Dermis blood vessel endothelial cell (primary cell): ENCODE results near the gene ZFHX3. TPM values are rescaled to one million over a fixed set of nuclear protein-coding genes. Genes with fewer than 3 reads are reported as not detected.

Experiments
- DNase-seq: peaks from one replicate; pipeline ENCODE4 v3.0.0; 2010
- total RNA-seq: library from RNA; depleted of rRNA; stranded (reverse); fragments of >200 nt; gene quantifications from 2 replicates; pipeline ENCODE4 v1.2.3, GENCODE V29; 2014

Gene ZFHX3
- total RNA-seq, 1 donor from 2014 or later, result 5.6 TPM

DNA sequence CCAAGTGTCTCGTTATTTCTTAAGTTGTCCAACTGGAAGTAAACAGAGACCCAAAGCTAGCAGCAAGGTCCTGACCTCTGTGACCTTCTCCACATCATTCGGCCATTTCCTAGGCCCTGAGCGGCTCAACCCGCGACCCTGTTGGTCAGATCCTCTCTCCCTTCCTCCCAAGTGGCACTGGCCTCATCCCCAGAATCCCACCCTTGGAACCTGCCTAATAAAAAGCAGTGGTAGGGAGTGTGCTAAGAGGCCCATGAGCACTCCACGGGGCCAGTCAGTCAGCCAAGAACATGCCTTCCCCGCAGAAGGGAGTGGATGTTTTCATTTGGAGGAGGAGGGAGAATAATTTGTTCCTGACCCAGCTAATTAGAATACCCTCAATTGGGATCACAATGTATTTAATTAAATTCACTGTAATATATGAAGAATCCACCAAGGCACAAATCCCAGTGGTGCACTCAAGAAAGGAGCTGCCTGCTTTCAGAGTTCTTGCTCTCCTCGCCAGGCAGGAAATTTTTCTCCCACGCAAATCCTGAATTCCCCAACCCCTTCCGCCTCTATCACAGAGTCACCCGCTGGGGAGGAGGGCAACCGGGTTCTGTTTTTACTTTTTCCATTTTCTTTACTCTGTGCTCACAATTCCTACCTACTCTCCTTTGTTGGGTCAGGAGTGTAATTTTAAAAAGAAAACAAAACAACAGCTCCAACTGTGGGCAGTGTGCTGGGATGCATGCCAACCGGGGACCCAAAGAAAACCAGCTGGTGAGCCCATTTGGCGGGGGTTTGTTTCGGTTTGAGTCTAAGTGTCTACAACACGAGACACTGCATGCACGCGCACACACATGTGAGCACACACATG, 153.4 kb downstream of the ZFHX3 start:
- peak; percentile 73 for DNase-seq

DNA sequence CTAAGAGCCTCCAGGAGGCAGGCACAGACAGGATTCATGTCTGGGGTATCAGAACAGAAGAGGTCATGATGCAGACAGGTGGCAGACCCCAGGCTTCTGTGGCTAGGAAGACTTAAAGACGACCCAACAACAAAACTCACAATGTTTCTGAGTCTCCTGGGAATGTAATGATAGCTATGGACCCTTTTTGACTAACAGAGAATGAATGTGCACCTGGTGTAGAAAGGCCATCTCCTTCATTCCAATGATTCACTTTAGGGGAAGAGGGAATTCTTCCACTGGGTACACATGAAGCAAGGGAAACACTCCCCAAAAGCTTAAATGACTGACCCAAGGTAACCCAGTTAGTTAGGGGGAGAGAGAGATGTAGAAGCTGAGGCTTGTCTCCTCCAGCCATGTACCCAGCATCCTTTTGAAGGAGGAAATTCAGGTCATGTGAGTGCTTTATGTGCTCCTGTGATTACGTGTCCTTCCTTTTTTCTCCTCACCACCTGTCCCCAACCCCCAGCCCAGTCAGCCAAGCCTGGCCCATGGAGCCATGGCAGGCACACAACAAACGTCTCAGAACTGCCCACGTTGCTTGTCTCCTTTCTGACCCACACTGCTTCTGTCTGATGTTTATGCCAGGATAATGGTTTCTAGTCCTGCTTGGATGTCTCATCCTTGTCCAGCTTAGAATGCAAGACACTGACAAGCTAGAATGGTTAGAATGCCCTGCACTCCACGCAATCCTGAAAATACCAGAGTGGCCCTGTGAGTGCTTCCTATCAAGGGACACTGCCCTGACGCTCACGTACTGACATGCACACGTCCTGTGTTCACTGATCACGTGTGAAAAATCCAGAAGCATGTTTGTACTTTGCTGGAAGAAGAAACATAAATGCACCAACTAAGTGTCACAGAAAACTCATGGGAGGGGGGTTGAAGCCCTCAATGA, 156.4 kb downstream of the ZFHX3 start:
- DNase-seq, result no peak

DNA sequence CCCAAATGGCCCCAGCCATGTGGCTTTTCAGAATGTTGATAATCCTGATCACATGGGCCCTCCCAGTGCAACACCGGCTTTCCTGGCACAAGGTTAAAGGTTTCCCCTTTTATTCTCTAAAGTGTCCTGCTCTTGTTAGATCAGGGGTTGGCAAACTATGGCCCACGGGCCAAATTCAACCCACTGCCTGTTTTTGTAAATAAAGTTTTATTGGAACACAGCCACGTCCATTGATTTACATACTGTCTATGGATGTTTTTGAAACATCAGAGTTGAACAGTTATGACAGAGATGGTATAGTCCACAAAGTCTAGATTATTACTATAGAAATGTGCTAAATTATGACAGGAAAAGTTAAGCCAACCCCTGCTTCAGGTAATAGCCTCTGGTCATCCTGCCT, 157.3 kb downstream of the ZFHX3 start:
- DNase-seq, result no peak

DNA sequence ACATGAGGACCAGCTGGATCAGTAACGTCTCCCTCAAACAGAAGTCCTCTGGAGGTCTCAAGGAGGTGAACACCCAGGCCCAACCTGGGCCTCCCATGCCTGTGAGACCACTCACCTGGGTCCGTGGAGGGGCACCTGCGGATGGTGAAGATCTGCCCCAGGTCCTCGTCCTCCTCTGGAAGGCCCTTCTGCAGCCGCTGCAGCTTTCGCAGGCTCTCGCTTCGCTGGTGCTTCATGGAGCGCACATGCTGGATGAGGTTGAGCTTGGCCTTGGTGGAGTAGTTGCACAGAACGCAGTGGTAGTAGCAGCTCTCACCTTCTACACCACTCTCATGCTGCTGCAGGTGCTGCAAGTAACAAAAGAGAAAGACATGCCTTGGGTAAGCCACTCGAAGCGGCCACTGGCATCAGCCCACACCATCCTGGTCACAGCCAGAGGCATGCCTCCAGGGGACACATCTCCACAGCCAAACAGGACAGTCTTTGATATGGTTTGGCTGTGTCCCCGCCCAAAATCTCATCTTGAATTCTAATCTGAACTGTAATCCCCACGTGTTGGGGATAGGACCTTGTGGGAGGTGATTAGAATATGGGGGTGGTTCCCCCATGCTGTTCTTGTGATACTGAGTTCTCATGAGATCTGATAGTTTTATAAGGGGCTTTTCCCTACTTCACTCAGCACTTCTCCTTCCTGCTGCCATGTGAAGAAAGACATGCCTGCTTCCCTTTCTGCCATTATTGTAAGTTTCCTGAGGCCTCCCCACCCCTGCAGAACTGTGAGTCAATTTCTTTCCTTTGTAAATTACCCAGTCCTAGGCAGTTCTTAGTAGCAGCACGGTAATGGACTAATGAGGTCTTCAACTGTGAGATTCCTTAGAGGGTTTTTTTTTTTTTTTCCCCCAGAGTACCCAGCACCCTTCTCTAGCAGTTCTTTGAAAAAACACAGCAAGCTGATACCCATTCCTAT, 158.0 kb downstream of the ZFHX3 start:
- DNase-seq, result no peak

DNA sequence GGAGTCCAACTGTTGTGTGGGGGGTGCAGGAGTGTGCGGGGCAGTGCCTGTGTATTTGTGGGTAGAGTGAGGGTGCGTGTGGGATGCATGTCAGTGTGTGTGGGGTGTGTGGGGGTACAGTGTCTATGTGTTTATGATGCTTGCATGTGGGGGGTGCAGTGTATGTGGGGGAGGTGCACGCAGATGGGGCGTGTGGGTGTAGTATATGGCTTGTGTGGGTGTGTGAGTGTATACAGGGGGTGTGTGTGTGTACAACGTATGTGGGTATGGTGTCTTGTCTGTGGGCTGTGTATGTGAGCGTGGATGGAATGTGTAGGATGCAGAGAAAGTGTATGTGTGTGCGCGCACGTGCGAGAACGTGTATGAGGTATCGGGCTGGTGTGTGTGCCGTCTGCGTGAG, 160.4 kb downstream of the ZFHX3 start:
- no peak for DNase-seq

DNA sequence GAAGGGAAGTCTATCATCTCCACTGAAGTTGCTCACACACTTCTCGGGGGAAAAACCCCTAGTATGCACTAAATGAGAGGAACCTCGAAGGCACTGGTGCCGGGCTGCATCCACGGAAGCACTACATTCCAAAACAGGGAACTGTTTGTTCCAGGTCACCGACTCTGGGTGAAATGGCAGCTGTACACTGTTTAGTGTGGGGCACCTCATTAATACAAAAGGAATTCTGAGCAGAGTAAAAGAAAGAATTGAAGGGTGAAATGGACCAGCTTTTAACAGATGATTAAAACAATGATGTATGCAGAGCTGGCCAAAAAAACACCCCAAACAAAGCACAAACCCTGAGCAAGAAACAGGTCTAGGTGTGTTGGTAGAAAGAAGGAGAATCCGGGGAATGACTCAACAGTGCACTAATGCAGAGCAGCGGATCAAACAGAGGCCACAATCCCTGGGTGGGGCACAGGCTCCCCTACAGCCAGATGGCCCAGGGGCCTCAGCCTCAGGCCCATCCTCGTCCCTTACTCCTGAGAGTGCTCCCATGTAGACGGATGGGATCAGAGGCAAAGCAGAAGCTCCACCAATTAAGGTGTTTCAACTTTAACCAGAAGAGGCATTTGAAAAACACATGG, 161.5 kb downstream of the ZFHX3 start:
- no peak for DNase-seq

DNA sequence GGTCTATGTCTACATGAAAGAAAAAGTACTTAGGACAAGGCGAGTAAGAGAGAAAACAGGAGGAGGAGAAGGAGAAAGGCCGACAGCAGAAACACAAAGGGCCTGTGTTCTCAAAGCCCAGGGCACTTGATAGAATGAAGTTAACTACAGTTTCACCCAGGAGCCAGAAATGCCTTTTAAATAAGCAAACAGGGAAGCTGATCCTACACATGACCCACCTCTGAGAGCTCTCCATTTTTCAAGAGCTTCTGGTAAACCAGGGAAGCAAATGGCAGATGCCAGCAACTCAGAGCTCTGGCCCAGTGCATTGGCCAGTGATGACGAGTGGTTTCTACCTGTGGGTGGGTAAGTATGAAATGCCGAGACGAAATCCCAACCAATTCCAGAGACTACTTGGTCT, 163.4 kb downstream of the ZFHX3 start:
- DNase-seq, result no peak

DNA sequence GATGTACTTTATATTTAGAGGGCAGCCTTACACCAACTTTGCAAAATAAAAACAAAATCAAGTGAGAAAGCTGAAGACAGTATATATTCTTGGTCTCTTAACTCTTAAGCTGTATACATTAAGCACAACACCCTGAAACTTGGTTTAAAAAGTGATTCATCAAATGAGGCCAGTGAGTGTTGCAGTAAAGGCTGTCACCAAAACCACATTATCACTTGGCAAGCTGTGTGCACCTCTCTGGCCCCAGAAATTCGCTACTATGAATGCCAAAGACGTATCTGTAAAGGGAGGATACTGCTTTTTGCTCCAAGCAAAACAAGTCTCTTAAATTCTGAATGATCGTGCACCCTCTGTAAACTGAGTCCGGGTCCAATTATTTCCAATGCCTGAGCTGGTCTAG, 163.9 kb downstream of the ZFHX3 start:
- DNase-seq, result no peak

DNA sequence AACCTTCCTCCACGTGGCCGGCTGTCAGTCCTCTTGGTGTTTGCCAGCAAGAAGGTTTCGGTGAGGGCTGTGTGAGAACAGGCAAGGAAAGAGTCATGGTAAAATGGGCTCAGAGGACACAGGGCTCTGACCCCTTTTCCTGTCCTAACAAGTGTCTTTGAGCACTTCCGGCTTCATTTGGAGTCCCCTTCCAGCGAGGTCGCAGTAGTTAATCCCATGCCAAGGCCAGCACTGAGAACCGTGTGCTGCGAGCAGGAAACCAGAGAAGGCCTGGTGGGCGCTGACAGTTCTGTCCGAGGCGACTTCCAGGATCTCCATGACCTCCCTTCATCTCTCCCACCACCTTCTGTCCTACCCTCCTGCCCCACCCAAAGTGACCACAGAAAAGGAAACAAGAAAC, 168.1 kb downstream of the ZFHX3 start:
- no peak for DNase-seq

DNA sequence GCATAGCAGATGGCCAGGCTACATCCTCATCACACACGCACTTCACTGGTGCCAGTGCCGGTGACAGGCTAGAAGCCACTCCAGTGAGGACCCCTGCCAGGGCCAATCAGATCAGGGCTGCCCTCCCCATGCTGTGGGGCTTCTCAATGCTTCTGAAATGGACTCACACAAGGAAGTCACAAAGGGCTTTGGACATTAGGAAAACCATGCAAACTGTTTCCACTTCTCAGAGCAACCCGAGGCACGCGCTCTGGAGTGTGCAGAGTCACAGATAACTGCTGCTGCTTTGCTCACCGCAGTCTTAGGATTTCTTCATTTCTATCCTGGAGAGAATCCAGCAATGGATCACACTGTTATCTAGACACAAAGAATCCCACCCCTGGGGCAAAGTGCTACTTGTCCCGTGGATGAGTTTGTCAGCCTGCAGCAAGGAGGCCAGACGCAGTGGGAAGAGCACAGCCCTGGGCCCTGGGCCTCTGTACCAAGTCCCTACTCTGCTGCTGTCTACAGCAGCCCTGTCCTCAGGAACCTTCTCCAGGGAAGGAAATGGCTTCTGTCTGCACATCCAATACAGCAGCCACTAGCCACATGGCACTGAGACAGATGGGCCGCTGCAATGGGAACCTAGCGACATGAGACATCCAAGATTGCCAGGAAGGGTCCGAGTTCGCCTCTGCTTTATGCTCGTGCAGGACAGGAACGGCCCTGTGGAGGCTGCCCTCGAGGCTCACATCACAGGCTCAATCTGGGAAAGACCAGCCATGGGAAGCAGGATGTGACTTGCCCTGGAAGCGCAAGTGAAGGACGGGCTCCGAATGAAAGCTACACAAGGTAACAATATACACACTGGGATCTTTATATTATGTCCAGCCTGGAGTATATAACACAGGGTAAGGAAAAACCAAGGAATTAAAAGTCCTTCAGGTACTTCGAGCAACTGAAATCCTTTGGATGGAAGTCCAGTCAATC, 169.3 kb downstream of the ZFHX3 start:
- no peak for DNase-seq

DNA sequence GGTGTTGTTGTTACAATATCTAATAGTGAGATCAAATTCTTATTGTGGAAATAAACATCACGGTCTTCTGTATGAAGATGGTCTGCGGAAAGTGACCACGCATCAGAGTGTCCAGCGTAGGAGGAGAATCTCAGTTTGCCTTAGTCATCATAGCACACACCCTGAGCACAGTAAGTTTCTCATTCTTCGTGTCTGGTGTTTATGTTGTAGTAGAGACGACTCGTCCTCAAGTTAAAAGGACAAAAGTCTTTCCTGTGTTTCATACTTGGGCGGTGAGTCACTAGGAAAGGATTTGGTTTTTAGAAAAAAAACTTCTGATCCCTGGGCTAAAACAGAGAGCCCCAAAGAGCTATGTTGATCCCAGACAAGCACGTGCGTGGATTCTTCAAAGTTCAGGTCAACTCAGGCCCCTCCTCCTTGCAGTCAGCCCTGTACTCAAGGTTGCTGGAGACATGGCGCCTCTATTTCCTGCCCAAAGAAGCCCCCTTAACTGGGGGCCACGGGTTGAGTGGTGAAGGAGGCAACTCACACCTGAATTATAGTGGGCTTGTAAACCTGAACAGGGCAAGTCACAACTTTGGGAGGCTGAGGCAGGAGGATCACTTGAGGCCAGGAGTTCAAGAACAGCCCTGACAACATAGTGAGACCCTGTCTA, 170.4 kb downstream of the ZFHX3 start:
- DNase-seq, result peak; percentile 86

DNA sequence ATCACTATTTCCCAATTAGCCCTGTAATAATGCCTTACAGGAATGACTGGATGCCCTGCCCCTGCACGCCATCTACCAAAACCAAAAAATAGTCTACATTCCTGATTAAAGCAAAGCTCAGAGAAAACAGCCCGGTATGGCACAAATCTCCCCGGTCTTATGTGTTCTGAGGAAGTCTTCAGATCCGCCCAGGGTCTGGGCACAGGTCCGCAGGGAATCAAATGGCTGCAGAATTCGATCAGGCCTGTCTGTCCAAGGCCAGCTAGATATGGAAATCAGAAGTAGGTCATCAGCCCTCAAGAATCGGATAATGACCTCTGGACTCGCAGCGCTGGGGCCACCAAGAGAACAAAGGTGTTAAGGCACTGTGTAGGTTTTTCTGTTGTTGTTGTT, 171.0 kb downstream of the ZFHX3 start:
- DNase-seq, result peak; percentile 35

DNA sequence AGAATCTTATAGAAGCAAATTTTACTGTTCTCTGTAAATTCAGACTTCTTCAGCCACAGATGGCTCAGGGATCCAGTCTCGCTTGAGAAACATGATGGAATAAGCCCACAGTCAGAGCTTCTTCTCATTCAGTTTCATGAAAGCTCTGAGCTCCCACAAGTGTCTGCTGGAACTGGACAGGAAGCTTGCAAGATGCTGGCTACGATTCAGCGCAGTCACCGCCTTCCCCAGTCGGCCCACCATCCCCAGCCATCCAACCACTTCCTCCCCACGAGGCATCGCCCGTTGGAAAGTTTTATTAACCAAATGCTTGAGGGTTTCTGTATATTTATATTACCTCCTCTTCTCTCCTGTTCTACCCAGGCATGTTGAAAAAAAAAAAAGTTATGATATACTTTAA, 171.7 kb downstream of the ZFHX3 start:
- peak; percentile 79 for DNase-seq

DNA sequence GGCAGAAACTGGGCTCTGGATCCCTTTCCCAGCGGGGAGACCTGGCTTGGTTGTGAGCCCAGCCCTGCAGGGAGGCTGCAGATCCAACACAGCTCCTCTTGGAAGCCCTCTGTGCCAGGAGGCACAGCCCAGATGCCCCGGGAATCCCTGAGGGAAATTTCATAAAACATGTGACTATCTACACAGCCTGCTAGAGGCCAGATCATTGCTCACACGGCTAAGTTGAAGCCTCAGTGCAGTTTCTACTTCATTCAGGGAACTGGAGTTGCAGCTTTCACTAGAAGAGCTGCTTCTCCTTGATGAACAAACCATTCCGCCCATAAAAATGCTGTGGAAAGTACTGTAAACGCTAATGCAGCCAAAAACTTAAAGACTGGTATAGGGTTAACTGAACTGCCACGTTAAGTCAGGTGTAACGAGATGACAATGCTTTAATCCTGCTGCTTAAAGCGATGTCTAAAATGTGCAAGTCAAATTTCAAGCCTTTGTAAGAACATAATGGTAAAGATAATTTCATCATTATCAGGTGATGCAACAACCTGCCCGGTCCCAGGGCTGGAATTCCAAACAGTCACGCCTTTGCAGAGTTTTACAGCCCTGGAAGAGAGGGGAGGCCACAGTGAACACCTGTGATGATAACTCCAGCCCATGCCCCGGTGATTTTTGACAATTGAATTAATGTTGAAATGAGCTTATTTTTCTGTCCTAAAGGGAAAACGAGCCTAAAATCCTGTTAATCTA, 172.5 kb downstream of the ZFHX3 start:
- no peak for DNase-seq

DNA sequence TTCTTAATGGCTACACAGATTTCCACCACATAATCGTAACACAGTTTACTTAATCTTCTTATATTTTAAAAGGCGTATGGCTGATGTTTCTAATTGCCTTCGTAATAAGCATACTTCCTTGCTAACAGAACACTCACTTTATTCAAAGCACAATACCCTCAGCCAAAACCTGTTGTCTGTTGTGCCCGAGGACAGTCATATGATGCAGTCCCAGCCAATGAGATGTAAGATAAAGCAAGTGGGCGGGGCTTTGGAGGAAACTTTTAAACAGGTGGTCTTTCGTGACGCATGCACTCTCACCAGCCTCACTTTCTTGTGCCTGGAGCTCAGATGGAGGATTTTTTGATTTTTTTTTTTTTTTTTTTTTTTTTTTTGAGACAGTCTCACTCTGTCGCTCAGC, 174.1 kb downstream of the ZFHX3 start:
- DNase-seq, result no peak

DNA sequence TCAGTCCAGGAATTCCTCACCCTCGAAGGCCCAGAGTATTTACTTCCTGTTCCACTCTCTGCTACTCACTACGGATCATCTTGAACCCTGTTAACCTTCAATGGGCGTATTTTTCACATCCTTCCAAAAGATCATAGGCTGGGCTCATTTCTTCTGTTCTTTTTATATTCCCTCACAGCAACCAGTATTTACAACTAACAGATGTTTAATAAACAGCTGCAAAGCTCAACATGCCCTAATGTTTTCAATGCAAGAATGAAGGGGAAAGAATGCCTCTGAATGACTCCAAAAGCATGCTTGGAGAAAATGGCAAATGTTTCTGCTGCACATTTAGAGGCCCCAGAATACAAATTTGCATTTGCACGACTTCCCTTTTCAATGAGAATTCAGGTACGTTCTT, 174.9 kb downstream of the ZFHX3 start:
- DNase-seq, result no peak

DNA sequence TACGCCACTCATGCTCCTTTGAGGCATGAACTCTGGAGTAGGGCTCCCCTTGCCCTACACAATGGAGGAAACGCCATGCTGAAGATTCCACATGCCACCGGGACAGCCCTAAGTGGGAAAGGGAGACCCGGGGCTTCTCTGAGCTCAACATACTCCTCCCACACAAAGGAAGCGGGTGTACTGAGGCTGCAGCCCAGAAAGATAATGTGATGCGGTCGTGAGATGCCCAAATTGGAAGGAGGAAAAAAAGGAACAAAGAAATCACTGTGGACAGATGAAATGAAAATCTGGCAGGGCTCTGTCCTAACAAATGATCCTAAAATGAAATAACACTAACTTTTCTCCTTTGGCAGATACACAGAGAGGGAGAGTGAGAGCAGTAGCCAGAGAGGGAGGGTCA, 182.1 kb downstream of the ZFHX3 start:
- no peak for DNase-seq

DNA sequence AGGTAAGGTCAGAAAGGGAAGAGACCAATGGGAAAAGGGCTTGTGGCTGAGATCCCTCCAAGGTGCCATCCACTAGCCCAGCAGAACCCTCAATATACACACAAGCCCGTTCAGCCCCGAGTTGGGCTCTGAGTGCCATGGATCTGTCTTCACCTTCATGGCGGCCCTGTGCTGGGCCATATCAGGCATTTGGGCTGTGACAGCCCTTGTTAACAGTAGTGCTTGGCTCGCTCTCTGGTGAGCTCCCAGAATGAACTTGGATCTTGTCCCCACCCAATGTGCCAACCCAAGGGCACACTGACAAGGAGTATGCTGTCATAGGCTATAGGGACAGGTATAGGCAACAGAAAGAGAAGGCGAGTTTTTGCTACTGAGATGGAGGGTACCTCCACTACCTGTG, 182.7 kb downstream of the ZFHX3 start:
- no peak for DNase-seq

DNA sequence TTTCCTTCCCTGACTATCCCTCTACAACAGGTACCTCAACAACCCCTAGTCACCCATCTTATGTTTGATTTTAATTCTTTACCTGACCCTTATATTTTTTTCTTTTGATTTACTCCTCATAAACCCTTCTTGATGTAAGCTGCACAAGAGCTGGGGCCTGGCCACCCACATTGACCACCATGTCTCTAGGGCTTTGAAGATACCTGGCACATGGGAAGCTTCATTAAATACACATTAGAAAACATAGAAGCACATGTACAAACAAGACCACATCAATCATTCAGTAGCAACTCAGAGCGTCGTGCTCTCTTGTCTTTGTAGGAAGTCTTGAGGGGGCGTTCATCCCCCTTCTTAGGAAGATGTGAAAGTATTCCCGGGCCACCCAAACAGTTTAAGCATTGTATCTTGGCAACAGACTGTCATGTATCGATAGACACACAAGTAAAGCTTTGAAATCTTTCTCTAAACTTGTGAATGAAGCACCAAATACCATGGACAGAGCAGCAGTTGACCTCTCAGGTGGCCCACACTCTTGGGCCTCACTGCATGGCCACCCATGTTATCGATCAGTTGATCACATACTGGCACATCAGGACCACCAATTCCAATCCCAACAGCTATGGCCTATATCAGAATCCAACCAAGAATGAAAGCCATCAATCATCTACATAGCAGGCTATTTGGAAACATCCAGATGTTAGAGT, 183.6 kb downstream of the ZFHX3 start:
- no peak for DNase-seq
